WTC11 (cell line): ENCODE data around the gene SLCO4A1.

Experiments
- ESRRA ChIP-seq: sonication (generic); formaldehyde crosslinking; IDR thresholded peaks from 2 replicates; pipeline ENCODE4 v1.8.1; 2022; ENCODE audit warnings: mild to moderate bottlenecking, missing genetic modification reagents, borderline replicate concordance
- ETV6 ChIP-seq: sonication (generic); formaldehyde crosslinking; IDR thresholded peaks from 2 replicates; pipeline ENCODE4 v1.8.1; 2022; ENCODE audit warnings: mild to moderate bottlenecking, missing genetic modification reagents
- JUN ChIP-seq: sonication (generic); formaldehyde crosslinking; IDR thresholded peaks from 2 replicates; pipeline ENCODE4 v1.8.0; 2023; ENCODE audit warnings: mild to moderate bottlenecking, missing genetic modification reagents
- NR2C2 ChIP-seq: sonication (generic); formaldehyde crosslinking; IDR thresholded peaks from 2 replicates; pipeline ENCODE4 v1.8.0; 2022; ENCODE audit warnings: mild to moderate bottlenecking, missing genetic modification reagents
- TF ChIP-seq, protein P1 (sequence below): sonication (generic); formaldehyde crosslinking; IDR thresholded peaks from 2 replicates; pipeline ENCODE4 v1.8.1; 2023; ENCODE audit warnings: mild to moderate bottlenecking, moderate library complexity, missing genetic modification reagents
- TF ChIP-seq, protein P2 (sequence below): fragments of 200-600 bp; IDR thresholded peaks from 2 replicates; pipeline ENCODE4 v1.8.0; 2022; ENCODE audit warnings: antibody characterized with exemption
- TF ChIP-seq, protein P3 (sequence below): sonication (generic); formaldehyde crosslinking; IDR thresholded peaks from 2 replicates; pipeline ENCODE4 v1.8.1; 2023; ENCODE audit warnings: mild to moderate bottlenecking, missing genetic modification reagents, borderline replicate concordance
- TF ChIP-seq, protein P4 (sequence below): sonication (generic); formaldehyde crosslinking; IDR thresholded peaks from 2 replicates; pipeline ENCODE4 v1.8.1; 2022; ENCODE audit warnings: mild to moderate bottlenecking, missing genetic modification reagents, moderate library complexity, borderline replicate concordance
- TF ChIP-seq, protein P5 (sequence below): sonication (generic); formaldehyde crosslinking; IDR thresholded peaks from 2 replicates; pipeline ENCODE4 v1.8.1; 2023; ENCODE audit warnings: mild to moderate bottlenecking, missing genetic modification reagents

DNA sequence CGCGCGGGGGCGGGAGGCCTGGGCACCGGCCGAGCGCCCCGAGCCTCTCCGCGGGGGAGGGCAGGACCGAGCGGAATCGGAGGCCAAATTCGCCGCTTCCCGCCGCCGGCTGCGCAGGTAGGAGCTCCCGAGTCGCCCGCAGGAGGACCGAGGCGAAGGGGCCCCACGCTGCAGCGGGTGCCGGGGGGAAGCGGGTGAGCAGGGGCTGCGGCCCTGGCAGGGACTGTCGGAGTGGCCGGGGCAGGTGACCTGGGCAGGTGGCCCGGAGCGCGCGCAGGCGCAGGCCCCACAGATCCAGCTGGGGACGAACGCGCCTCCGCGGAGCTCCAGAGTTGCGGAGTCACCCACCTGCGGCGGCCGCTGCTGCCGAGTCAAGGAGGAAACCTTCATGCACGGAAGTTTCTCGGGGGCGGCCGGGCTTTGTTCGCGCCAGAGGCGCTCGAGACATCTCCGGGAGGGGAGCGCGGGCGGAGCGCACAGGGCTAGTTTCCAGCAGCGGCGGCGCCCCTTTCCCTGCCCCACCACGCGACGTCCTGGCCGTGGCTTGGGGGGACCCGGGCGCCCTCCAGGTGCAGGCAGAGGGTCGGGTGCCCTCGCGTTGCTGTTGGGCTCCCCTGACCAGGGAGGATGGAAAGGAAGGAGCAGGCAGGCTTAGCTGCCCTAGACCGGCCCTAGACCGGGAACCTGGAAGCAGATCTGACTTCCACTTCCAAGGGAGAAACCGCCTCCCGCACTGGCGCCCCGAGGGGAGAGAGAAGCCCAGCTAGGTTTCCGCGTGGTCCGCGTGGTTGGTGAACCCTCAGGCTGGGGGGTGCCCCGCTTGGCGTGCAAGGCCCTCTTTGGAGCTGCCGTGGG, 590 bp downstream of the SLCO4A1 start:
- TF ChIP-seq, protein P1, sequence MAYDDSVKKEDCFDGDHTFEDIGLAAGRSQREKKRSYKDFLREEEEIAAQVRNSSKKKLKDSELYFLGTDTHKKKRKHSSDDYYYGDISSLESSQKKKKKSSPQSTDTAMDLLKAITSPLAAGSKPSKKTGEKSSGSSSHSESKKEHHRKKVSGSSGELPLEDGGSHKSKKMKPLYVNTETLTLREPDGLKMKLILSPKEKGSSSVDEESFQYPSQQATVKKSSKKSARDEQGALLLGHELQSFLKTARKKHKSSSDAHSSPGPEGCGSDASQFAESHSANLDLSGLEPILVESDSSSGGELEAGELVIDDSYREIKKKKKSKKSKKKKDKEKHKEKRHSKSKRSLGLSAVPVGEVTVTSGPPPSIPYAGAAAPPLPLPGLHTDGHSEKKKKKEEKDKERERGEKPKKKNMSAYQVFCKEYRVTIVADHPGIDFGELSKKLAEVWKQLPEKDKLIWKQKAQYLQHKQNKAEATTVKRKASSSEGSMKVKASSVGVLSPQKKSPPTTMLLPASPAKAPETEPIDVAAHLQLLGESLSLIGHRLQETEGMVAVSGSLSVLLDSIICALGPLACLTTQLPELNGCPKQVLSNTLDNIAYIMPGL = no peak; the same call in 1 of the 2 replicates
- TF ChIP-seq NR2C2 (CRISPR knock-in tag) (no peak), ETV6 (CRISPR knock-in tag) (no peak), ESRRA (CRISPR knock-in tag) (no peak), JUN (CRISPR knock-in tag) (no peak)
- TF ChIP-seq, protein P2, sequence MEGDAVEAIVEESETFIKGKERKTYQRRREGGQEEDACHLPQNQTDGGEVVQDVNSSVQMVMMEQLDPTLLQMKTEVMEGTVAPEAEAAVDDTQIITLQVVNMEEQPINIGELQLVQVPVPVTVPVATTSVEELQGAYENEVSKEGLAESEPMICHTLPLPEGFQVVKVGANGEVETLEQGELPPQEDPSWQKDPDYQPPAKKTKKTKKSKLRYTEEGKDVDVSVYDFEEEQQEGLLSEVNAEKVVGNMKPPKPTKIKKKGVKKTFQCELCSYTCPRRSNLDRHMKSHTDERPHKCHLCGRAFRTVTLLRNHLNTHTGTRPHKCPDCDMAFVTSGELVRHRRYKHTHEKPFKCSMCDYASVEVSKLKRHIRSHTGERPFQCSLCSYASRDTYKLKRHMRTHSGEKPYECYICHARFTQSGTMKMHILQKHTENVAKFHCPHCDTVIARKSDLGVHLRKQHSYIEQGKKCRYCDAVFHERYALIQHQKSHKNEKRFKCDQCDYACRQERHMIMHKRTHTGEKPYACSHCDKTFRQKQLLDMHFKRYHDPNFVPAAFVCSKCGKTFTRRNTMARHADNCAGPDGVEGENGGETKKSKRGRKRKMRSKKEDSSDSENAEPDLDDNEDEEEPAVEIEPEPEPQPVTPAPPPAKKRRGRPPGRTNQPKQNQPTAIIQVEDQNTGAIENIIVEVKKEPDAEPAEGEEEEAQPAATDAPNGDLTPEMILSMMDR = no peak
- TF ChIP-seq, protein P3, sequence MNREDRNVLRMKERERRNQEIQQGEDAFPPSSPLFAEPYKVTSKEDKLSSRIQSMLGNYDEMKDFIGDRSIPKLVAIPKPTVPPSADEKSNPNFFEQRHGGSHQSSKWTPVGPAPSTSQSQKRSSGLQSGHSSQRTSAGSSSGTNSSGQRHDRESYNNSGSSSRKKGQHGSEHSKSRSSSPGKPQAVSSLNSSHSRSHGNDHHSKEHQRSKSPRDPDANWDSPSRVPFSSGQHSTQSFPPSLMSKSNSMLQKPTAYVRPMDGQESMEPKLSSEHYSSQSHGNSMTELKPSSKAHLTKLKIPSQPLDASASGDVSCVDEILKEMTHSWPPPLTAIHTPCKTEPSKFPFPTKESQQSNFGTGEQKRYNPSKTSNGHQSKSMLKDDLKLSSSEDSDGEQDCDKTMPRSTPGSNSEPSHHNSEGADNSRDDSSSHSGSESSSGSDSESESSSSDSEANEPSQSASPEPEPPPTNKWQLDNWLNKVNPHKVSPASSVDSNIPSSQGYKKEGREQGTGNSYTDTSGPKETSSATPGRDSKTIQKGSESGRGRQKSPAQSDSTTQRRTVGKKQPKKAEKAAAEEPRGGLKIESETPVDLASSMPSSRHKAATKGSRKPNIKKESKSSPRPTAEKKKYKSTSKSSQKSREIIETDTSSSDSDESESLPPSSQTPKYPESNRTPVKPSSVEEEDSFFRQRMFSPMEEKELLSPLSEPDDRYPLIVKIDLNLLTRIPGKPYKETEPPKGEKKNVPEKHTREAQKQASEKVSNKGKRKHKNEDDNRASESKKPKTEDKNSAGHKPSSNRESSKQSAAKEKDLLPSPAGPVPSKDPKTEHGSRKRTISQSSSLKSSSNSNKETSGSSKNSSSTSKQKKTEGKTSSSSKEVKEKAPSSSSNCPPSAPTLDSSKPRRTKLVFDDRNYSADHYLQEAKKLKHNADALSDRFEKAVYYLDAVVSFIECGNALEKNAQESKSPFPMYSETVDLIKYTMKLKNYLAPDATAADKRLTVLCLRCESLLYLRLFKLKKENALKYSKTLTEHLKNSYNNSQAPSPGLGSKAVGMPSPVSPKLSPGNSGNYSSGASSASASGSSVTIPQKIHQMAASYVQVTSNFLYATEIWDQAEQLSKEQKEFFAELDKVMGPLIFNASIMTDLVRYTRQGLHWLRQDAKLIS = no peak
- TF ChIP-seq, protein P4, sequence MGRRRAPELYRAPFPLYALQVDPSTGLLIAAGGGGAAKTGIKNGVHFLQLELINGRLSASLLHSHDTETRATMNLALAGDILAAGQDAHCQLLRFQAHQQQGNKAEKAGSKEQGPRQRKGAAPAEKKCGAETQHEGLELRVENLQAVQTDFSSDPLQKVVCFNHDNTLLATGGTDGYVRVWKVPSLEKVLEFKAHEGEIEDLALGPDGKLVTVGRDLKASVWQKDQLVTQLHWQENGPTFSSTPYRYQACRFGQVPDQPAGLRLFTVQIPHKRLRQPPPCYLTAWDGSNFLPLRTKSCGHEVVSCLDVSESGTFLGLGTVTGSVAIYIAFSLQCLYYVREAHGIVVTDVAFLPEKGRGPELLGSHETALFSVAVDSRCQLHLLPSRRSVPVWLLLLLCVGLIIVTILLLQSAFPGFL (CRISPR knock-in tag) = no peak
- TF ChIP-seq, protein P5, sequence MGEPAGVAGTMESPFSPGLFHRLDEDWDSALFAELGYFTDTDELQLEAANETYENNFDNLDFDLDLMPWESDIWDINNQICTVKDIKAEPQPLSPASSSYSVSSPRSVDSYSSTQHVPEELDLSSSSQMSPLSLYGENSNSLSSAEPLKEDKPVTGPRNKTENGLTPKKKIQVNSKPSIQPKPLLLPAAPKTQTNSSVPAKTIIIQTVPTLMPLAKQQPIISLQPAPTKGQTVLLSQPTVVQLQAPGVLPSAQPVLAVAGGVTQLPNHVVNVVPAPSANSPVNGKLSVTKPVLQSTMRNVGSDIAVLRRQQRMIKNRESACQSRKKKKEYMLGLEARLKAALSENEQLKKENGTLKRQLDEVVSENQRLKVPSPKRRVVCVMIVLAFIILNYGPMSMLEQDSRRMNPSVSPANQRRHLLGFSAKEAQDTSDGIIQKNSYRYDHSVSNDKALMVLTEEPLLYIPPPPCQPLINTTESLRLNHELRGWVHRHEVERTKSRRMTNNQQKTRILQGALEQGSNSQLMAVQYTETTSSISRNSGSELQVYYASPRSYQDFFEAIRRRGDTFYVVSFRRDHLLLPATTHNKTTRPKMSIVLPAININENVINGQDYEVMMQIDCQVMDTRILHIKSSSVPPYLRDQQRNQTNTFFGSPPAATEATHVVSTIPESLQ = no peak
